Stimulated activated CD8-positive, alpha-beta memory T cell treated with anti-CD3 and anti-CD28 coated beads, Interleukin-12 subunit alpha, Interleukin-12 subunit beta, amount 100 ng/mL, for 24 hours (primary cell): Measurements from ENCODE around the gene DCUN1D3.

Experiments used
- DNase-seq: peaks from one replicate; pipeline ENCODE4 v3.0.0-alpha.2; 2020; ENCODE audit errors: extremely low read depth

Gene DCUN1D3

DNA sequence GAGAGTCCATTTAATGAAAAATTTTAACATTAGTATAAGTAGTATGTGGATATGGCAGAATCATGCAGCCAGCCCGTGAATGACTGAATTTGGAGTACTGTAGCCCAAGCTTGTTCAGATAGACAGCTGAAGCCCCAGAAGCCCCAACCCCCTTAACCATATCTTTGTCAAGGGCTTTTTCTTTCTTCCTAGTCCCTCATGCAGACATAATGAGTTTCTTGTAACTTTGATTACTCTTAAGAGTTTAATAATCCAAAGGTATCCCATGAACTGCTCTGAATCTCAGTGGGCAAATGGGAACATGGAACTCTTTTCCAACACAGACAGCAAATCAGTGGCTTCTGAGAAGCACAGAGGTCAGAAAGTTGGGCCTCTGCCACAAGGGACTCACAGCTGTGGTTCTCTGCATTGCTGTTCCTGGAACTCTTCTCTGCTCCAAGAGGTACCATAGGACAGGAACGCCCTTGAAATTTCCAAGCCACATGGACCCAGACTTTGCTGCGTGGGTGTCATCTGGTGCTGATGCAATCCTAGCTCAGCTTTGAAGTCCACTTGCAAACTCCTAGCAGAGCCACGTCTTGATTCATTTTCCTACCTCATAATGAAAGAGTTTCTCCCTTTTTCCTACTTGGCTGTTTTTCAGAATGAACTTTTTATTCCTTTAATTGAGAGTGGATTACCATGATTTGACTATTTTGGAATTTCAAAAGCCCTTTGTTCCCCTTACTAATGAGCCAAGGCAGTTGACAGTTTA is 18.5 kb upstream of the DCUN1D3 start:
- no peak for DNase-seq

DNA sequence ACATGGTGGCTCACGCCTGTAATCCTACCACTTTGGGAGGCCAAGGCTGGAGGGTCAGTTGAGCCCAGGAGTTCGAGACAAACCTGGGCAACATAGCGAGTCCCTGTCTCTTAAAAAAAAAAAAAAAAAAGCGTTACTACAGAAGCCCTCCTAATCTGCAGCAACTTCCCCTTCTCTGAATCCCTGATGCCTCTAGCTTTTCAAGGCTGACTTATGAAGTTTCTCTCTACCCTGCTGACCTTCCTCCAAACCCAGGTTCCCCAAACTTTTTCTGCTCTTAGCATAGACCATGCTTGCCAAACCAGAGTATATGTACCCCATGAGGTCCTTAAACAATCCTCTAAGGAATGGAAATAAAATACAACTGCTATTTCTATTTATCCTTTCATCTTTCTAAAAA is 16.8 kb upstream of the DCUN1D3 start:
- DNase-seq: no peak

DNA sequence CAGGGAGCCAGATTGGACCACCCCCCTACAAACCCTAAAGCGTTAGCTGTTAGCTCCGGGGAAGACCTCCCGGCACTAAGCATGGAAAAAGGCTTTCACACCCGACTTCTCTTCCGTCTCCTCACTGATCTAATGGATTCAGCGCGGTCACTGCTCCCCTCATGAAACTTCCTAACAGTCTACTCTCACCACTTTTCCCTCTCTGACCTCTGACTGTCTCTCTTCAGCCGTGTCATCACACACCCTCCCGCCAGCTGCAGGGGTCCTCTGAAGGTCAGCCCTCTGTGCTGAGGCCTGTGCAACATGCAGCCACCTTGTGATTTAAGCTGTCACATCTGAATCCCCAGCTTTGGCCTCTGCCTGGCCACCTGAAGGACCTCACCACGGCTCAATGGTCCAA is 16.1 kb upstream of the DCUN1D3 start:
- no peak for DNase-seq

DNA sequence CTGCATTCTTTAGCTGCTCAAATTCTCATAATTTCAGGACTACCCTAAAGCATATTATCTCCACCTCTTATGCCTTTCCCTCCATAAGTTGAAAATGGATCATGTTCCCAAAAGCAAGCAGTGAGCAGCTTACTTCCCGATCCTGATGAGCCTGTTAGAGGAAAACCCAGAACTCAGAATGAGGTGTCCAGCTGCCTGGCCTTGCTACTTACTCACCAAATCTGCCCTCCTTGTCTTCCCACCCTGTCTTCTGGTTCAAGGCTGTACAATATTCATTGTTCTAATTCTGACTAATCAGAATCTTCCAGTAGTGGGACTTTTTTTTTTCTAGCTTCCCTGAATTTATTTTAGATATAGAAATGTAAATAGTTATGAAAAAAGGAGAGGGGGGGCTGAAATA is 11.2 kb upstream of the DCUN1D3 start:
- no peak for DNase-seq

DNA sequence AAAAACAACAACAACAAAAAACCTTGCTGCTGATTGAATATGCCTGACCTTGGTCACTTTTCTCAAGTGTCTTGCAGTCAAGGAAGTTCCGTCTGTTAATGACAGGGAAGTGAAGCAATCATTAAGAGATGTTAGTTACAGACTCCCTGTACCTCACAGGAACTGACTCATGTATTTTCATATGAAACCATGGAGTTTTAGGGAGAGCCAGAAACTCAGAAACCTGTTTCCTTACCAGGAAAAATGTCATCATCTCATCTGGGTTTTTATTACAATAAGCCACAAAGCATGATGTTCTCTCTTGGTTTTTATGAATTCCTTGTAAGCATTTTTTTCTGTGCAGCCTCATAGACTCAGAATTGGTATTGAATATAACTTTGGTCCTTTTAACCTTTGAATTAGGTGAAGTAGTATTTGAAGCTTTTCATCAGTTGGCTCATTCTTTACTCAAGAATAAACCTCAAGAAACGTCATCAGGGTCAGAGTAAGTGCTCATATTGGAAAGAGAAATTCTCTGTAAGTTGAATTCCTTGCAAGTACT is 10.7 kb upstream of the DCUN1D3 start:
- no peak for DNase-seq

DNA sequence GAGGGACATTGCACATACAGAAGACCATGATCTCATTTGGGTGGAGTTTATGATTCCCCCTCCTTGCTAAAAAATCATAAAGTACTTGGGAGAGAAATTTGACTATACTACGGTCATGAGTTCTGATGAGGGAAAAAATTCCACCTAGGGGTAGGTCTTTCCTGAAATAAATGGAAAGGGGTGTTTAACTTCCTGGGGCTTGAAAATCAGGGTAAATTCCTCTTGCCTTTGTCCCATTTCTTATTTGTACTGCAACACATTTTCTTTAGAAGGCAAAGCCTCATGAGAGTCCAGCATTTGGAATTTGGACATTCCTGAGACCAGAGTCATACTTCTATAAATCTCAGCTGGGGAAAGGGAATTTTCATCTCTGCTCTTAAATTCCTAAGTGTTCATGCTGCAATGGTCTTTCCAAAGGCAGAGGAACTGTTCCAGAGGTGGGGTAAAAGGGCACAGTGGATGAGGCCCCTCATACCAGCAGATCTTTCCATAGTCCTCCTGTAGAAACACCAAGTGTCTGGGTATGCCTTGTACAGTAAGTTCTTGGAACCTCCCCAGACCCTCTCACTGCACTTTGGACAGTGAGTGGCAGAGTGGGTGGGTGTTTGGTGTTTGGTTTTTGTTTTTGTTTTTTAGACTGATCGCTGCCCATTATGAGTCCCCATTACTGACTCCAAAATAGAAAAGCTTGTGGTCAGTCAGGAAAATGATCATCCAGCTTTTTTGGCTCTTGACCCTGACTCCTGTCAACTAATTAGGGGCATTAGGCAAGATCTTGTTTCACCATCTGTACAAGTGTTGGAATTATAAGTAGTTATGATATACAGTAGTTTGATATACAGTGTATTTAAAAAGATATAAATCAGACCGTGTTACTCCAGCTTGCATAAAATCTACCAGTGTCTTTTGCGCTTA is 6.4 kb upstream of the DCUN1D3 start:
- DNase-seq: no peak

DNA sequence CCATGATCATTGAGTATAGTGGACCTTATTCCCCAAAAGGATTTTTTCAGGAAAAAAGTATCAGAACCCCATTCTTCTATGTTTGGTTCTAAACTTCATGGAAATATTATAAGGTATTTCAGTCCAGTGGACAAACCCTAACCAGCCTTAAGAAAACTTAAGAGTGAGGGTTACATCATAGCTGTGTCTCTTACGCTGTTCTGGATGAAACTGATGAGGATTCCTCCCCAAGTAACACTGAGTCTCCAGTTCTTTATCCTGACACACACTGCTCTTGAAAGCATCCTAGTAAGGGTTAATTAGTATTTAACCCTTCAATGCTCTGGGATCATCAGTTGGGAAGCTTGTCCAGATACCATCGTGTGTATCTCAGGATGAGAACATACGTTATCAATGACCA is 5.4 kb upstream of the DCUN1D3 start:
- DNase-seq: no peak

DNA sequence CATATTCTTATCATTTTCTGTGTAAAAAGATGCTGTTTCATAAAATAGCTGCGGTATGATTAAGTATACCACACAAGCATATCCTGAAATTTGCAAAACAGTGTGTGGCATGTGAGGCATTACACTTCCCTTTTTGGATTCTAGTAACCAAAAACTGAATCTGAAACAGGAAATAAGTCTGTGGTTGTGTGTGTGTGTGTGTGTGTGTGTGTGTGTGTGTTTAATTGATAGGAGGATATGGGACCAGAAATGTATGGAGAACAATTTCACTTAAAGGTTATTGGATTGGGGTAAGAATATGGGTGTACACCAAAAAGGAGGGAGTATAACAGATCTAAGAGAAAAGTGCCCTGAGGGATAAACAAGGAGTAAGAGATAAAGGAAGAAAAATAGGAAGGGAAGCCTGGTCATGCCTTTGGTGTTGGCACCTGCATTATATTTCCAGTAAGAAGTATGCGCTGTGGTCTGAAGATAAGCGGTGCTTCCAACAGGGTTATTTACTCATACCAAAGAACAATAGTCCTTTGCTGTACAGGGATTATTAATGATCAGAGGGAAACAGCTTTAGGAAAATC is 4.4 kb upstream of the DCUN1D3 start:
- DNase-seq: no peak

DNA sequence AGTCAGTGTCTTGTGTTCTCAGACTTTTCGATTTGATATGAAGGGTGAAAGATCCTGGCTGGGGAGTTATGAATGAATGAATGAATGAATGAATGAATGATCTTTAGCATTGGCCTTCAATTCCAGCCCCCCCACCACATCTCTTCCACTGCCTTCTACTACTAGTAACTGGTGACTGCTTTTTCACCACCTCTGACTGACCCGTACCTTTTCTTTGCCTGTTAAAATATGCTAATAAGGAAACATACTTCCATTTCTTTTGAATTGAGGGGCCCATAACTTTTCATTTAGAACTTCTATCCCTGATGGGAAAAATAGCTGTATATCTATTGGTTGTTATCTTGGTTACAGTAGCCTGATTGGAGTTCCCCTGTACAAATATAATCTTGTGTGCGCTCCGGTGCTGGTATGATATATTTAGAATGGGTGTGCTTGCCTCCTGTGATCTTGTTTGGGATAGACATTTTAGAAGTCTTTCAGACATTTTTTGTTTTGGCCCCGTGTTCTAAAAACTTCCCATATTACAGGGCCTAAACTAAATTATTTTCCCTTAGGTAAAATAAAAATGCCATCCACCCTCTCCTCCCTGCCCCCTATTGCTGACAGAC is 3.8 kb upstream of the DCUN1D3 start:
- DNase-seq: no peak

DNA sequence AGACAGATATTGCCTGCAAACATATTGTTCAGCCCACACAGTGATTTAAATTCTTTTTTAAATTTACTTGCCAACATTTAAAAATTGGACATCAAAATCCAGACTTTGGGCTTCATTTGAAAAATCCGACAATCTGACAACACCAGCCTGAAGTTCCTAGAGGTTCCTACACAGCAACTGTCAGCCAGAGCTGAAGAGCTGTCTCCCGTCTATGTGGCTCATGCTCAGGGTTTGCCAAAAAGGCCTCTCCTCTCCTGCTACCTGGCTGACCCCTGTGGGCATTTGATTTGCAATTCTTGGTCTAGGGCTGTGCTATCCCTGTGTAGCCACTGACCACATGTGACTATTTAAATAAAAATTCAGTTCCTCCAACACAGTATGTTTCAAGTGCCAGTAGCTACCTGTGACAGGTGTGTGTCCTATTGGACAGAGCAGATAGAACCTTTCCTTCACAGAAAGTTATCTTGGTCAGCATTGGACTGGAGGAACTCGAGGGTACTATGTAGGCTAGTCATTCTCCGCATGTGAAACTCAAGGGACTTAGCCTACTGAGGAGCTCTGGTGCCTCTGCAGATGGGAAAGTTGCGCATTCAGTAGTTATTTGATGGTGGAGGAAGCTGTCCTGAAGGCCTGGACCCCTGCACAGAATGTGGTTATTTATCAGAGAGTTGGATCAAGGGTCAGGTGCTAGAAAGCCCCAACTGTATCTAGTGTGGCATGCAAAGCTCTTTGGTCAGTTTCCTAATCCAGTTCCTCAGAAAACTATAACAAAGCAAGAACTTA is 3.1 kb upstream of the DCUN1D3 start:
- DNase-seq: no peak

DNA sequence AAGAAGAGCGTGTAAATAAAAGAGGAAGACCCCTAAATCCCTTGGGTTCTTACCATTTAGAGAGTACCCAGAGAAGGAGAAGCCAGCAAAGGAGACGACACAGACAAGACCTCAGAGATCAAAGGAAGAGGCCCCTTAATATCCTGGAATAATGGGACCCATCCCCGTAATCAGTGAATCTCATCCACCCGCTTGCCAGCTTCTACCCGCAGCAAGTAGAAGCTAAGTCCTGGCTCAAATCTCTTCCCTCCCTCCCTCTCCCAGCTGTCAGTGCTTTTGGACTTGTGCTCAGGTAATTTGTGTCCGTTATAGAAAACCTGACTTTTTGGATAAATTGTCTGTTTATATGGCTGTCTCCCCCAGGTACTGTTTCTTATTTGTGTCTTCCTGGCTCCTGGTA is 2.3 kb upstream of the DCUN1D3 start:
- no peak for DNase-seq

DNA sequence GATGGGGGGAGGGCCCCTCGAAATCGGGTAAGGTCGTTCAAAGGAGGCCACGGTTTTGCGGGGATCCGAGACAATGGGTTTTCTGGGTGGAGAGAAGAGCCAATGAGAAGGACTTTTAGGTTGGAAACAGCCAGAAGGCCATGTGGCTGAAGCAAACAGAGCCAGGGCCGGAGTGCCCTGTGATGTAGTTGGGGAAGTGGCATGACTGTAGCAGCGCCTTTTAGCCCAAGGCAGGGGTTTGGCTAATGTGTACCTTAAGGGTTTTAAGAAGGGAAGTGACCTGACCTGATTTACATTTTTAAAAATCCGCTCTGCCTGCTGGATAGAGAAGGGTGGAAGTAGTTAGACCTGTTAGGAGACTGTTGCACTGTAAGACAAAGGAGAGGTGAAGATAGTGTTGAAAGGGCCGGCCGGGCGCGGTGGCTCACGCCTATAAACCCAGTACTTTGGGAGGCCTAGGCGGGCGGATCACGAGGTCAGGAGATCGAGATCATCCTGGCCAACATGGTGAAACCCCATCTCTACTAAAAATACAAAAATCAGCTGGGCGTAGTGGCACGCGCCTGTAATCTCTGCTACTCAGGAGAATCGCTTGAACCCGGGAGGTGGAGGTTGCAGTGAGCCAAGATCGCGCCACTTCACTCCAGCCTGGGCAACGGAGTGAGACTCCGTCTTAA is 1.4 kb upstream of the DCUN1D3 start:
- DNase-seq: no peak

DNA sequence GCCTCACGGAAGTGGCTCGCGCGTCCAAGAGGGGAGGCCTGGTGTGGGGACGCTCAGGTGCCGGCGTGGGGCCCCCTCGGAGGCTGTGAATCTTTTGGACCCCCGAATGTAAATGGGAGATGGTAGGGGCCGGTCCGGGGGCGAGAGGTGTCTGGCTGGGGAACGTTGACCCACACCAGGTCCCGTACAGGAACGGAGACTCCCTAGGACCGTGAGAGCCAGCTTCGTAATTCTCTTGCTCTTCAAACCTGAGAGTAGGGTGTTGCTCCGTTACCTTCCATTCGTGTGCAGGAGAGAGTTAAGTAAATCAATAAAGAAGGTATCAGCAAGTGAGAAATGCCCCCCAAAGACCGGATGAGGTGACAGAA is 894 bp upstream of the DCUN1D3 start:
- DNase-seq: no peak

DNA sequence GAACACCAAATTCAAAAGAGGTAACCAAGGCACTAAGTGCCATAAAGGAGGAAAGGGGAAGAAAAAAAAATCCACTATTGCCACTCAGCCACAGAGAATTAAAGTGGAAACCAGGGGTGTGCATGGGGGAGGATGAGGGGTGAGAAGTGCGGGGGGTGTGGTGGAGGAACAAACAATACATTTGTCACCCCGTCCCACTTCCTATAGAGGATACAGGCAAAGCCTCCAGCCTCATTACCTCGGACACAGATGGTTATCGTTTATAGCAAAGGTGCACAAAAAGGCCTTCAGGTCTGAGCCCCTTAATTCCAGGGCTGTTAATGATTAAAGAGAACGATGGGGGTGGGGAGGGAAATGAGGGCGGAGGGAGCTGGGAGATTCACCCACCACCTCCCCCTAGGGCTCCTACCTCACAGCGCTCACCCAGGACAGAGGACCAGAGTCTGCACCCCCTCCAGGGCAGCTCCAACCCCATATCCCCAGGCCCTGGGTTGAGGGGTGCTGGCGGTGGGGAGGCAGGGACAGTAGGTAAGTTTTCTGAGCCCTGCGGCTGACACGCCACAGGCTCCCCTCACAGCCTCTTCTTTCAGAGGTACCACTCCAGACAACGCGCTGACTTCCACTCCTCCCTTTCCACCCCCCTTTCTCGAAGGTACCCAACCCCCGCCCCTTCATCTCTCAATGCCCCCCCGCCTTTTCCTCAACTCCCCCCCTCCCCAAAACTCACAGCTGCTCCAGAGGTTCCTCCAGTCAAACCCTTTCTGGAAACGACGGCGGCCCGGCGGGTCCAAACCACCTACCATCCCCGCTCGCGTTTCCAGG is 470 bp downstream of the DCUN1D3 start:
- DNase-seq: no peak

DNA sequence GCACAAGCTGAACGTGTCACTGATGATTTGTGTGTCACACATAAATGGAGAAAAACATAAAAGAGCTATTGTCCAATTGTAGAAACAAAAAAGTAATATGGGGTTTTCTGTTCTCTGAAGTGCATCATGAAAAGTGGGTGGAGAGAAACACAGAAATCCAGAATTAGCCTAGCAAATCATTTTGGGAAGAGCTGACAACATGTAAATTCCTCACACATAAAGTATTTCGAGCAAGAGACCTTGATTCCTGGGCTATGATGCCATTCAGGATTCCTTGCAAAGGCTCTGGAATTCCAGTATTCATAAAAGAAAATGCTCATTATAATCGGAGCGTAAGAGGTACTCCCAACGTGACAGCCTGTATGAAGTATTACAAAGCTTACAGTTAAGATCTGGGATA is 1.1 kb downstream of the DCUN1D3 start:
- DNase-seq: no peak

DNA sequence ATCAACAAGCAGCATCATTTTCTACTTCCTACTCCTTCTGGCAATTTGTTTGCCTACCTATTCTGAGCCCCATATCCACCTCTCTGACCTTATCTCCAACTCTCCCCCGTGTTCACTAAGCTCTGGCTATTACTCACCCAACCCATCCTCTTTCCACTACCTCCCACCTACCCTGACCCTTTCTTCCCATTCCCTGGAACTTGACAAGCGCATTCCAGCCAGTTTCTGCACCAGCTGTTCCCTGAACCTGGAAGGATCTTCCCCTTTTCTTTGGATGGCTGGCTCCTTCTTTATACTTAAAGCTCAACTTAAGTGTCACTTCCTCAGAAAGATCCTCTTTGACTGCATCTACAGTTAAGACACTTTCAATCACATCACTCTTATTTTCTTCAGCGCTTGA is 2.2 kb downstream of the DCUN1D3 start:
- DNase-seq: no peak

DNA sequence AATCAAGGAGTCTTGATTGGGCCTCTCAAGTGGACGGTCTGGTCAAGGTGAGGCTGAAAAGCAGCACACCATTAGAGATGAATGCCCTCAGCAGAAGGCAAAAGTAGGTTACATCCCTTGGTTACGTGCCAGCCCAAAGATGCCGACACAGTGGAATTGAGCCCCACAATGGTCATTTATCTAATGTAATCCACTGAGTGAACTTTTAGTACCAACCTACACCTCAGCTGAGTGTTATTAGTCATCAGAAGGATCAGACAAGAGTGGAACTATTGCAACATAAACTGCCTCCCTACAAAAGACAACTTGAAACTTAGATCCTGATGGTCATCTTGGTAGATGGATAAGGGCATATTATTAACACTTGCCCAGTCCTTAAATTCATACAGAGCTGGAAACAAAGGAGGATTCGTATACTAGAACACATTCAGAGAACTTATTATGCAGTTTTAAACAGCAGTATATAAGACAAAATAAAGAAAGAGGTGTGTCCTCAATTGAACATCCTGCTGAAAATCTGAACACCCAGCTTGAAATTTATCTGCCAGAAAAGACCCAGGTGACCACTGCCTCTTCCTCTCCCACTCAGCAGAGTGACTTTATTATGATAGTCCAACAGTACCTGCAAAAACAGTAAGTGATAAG is 2.8 kb downstream of the DCUN1D3 start:
- DNase-seq: no peak

DNA sequence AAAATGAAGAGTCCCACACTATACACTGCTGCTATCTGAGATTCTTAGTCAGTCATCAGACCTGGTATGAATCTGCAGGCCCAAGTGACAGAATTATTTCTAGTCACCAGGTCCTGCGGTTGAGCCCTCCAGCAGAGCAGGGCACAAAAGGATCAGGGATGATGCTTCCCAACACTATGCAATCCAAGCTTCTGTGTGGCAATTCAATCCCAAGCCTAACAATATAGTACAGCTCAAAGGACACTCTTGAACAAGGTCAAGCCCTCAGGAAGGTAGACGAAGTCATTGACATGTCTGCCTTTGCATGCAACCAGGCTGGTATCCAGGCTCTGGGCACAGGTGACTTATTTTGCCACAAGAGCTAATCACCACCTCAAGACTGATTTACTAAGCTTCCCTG is 5.8 kb downstream of the DCUN1D3 start:
- no peak for DNase-seq

DNA sequence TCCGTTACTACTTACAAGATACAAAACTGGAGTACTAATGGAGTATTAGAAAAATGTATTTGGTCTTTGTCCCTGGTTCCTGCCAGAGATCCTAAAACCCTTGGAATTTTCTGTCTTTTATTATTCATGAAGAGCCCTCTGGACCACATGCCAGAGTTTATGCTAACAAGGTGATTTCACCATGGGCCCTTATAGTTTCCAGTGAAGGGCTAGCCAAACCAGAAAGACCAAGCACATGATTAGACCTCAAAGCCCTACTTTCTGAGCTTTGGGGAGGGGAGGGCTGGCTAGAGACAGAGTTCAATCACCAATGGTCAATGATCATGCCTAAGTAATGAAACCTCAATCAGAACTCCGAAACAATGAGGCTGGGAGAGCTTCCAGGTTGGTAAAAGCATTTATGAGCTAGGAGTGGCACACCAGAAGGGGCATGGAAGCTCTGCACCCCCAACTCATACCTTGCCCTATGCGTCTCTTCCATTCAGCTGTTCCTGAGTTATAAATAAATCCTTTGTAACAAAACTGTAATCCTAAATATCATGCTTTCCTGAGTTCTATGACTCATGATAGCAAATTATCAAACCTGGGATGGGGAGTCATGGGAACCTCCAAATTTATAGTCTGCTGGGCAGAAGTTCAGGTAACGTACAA is 10.4 kb downstream of the DCUN1D3 start:
- DNase-seq: no peak
